AG08395 (cell line): ENCODE data around the gene PRPF6.
A peak's percentile ranks its signal among the peaks of the same experiment; 100 is the strongest.
"Not testable (repeated sequence)": the region's sequence is repeated elsewhere in the genome, so short reads cannot be mapped to it uniquely, and the experiment has no call there.

Source experiments
- DNase-seq: peaks from one replicate; pipeline ENCODE4 v3.0.0; 2012; ENCODE audit warnings: mixed read lengths, low spot score

PRPF6 gene

GRCh38 chr20:63960654-63961621 is 20.0 kb upstream of the PRPF6 start:
- DNase-seq: not testable (repeated sequence)

- DNase-seq: no peak
These were observed 19.1 kb upstream of the PRPF6 start for GRCh38 chr20:63961664-63962425.

- DNase-seq: no peak
These were observed 18.2 kb upstream of the PRPF6 start for GRCh38 chr20:63962426-63963347.

GRCh38 chr20:63963348-63963741 is 17.6 kb upstream of the PRPF6 start:
- no peak for DNase-seq

- DNase-seq: no peak
These were observed 17.1 kb upstream of the PRPF6 start for GRCh38 chr20:63963784-63964301.

- DNase-seq: no peak
These were observed 16.5 kb upstream of the PRPF6 start for GRCh38 chr20:63964412-63964811.

GRCh38 chr20:63966172-63966943 is 14.6 kb upstream of the PRPF6 start:
- DNase-seq: no peak

- no peak for DNase-seq
These were observed 14.0 kb upstream of the PRPF6 start for GRCh38 chr20:63966944-63967322.

- DNase-seq: no peak
These were observed 13.4 kb upstream of the PRPF6 start for GRCh38 chr20:63967330-63968135.

- no peak for DNase-seq
These were observed 12.6 kb upstream of the PRPF6 start for GRCh38 chr20:63968136-63968927.

- DNase-seq: no peak
These were observed 11.8 kb upstream of the PRPF6 start for GRCh38 chr20:63968928-63969760.

GRCh38 chr20:63969838-63970713 is 10.9 kb upstream of the PRPF6 start, which contains the start of gene ZNF512B:
ZNF512B (minus strand) TSS chr20:63969930; CDS start chr20:63967950, 1,980 bp downstream.
- peak; percentile 94 for DNase-seq

GRCh38 chr20:63970714-63971431 is 10.1 kb upstream of the PRPF6 start:
- DNase-seq: no peak

- not testable (repeated sequence) for DNase-seq
These were observed 9.0 kb upstream of the PRPF6 start for GRCh38 chr20:63971960-63972311.

GRCh38 chr20:63972312-63973159 is 8.4 kb upstream of the PRPF6 start:
- no peak for DNase-seq

GRCh38 chr20:63973160-63973479 is 7.8 kb upstream of the PRPF6 start:
- DNase-seq: no peak
